Chondrocyte (in vitro differentiated cells): ENCODE data around the gene PTPRK. TPM values are rescaled to one million over a fixed set of nuclear protein-coding genes. Genes with fewer than 3 reads are reported as not detected.
"Not testable (repeated sequence)": the region's sequence is repeated elsewhere in the genome, so short reads cannot be mapped to it uniquely, and the experiment has no call there.

Experiments used
- DNase-seq: peaks from one replicate; pipeline ENCODE4 v3.0.0; 2021; ENCODE audit warnings: mixed read lengths, low spot score
- H3K27ac Mint-ChIP-seq: one replicate; pipeline ENCODE4 v1.8.0; 2021; ENCODE audit warnings: mild to moderate bottlenecking, moderate library complexity, mixed read lengths; ENCODE audit not compliant: unreplicated experiment
- H3K27me3 Mint-ChIP-seq: 2 replicates; pipeline ENCODE4 v1.8.0; 2021; ENCODE audit warnings: low read depth, mixed read lengths
- H3K36me3 Mint-ChIP-seq: 2 replicates; pipeline ENCODE4 v1.8.0; 2021; ENCODE audit warnings: low read depth, mixed read lengths
- H3K4me1 Mint-ChIP-seq: 2 replicates; pipeline ENCODE4 v1.8.0; 2021; ENCODE audit warnings: low read depth, mild to moderate bottlenecking, mixed read lengths
- H3K4me3 Mint-ChIP-seq: one replicate; pipeline ENCODE4 v1.8.0; 2021; ENCODE audit warnings: mild to moderate bottlenecking, moderate library complexity, mixed read lengths; ENCODE audit not compliant: unreplicated experiment
- H3K9me3 Mint-ChIP-seq: 2 replicates; pipeline ENCODE4 v1.8.0; 2021; ENCODE audit warnings: low read depth, mixed read lengths
- CTCF ChIP-seq: fragments of 200-600 bp; sonication (generic); IDR thresholded peaks from 2 replicates; pipeline ENCODE4 v1.5.0; 2021; ENCODE audit warnings: antibody characterized with exemption, mild to moderate bottlenecking, moderate library complexity
- total RNA-seq: library from RNA; stranded (reverse); gene quantifications from 3 replicates; pipeline ENCODE4 v1.2.1, GENCODE V29; 2021

The PTPRK gene
- total RNA-seq, 1 donor from 2014 or later, result 63.3 TPM

GRCh38 chr6:127997496-127998164 is 522.8 kb downstream of the PTPRK start:
- Mint-ChIP-seq H3K4me3 (no peak overlapping the region), H3K27me3 (no peaks in the 10 kb centered on the region), H3K36me3 (peaks cover 3% of the 10 kb centered on the region), H3K4me1 (peaks cover 14% of the 10 kb centered on the region), H3K9me3 (no peaks in the 10 kb centered on the region), H3K27ac (no peak overlapping the region)
- no peak for TF ChIP-seq CTCF
- no peak for DNase-seq

GRCh38 chr6:127996925-127997324 is 523.5 kb downstream of the PTPRK start:
- H3K27ac Mint-ChIP-seq, result no peak overlapping the region
- no peak for TF ChIP-seq CTCF
- DNase-seq, result no peak
- no peaks in the 10 kb centered on the region for H3K9me3 Mint-ChIP-seq
- H3K27me3 Mint-ChIP-seq, result no peaks in the 10 kb centered on the region
- H3K4me3 Mint-ChIP-seq, result no peak overlapping the region
- H3K36me3 Mint-ChIP-seq, result peaks cover 5% of the 10 kb centered on the region
- peaks cover 18% of the 10 kb centered on the region for H3K4me1 Mint-ChIP-seq

GRCh38 chr6:127992144-127992543 is 528.3 kb downstream of the PTPRK start:
- peaks cover 6% of the 10 kb centered on the region for H3K36me3 Mint-ChIP-seq
- H3K9me3 Mint-ChIP-seq, result no peaks in the 10 kb centered on the region
- H3K27ac Mint-ChIP-seq, result peak overlapping the region; percentile 60
- H3K4me3 Mint-ChIP-seq, result no peak overlapping the region
- no peaks in the 10 kb centered on the region for H3K27me3 Mint-ChIP-seq
- no peak for TF ChIP-seq CTCF
- no peak for DNase-seq
- H3K4me1 Mint-ChIP-seq, result peaks cover 6% of the 10 kb centered on the region

- H3K27me3 Mint-ChIP-seq, result no peaks in the 10 kb centered on the region
- H3K4me1 Mint-ChIP-seq, result peaks cover 15% of the 10 kb centered on the region
- H3K36me3 Mint-ChIP-seq, result peaks cover 4% of the 10 kb centered on the region
- no peaks in the 10 kb centered on the region for H3K9me3 Mint-ChIP-seq
- DNase-seq, result no peak
- no peak overlapping the region for H3K27ac Mint-ChIP-seq
- no peak for TF ChIP-seq CTCF
- no peak overlapping the region for H3K4me3 Mint-ChIP-seq
Observed at GRCh38 chr6:127990074-127990473, 530.3 kb downstream of the PTPRK start.

- Mint-ChIP-seq H3K36me3 (peaks cover 30% of the 10 kb centered on the region), H3K4me3 (no peak overlapping the region), H3K27ac (no peak overlapping the region), H3K9me3 (no peaks in the 10 kb centered on the region), H3K27me3 (no peaks in the 10 kb centered on the region), H3K4me1 (peaks cover 1% of the 10 kb centered on the region)
- no peak for TF ChIP-seq CTCF
- no peak for DNase-seq
Observed at GRCh38 chr6:127980996-127981395, 539.4 kb downstream of the PTPRK start.

GRCh38 chr6:127978185-127978584 is 542.2 kb downstream of the PTPRK start:
- DNase-seq, H3K9me3 Mint-ChIP-seq, H3K27me3 Mint-ChIP-seq, H3K4me1 Mint-ChIP-seq, H3K4me3 Mint-ChIP-seq, H3K27ac Mint-ChIP-seq: not testable (repeated sequence)
- H3K36me3 Mint-ChIP-seq, result peaks cover 38% of the 10 kb centered on the region
